Breast epithelium (tissue), 3 donors: ENCODE measurements around the gene POLG.

Experiments
- CTCF ChIP-seq, 3 donors: fragments of 450-650 bp; IDR thresholded peaks; one replicate each; pipeline ENCODE4 v1.5.1; 2016 to 2017; ENCODE audit warnings: antibody characterized with exemption in 3 of 3, mild to moderate bottlenecking in 3 of 3, moderate library complexity in 3 of 3
- POLR2A ChIP-seq: fragments of 450-650 bp; IDR thresholded peaks from one replicate; pipeline ENCODE4 v1.6.1; 2016; ENCODE audit warnings: antibody characterized with exemption, mild to moderate bottlenecking, moderate library complexity
- POLR2AphosphoS5 ChIP-seq, 3 donors: sonication (generic); formaldehyde crosslinking; IDR thresholded peaks; one replicate each; pipeline ENCODE4 v1.6.1; 2017; ENCODE audit warnings: antibody characterized with exemption in 3 of 3

DNA sequence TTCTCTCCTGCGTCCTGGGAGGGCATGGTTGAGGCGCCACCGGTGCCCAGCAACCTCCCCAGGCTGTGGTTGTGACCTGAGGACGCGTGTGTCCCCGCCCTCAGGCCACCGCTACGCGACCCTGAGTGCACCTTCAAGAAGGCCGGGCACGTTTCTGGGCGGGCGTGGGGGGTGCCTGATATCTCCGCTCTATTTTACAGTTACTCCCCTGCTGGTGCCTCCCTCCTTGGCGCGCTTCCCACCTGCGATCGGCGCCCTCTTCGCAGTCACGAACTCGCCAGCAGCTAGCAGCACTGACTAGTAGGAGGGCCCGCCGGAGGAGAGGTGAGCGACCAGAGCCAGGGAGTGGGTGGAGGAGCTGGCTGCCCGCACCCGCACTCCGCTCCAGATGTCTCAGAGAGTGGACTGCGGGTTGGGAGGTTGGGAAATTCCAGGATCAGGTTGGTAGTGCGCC lies 43.2 kb upstream of the POLG start:
- no peak for TF ChIP-seq POLR2A
- TF ChIP-seq POLR2AphosphoS5 (IDR thresholded peaks at IDR 0.05), result no peak
- TF ChIP-seq CTCF (IDR thresholded peaks at IDR 0.05), result no peak
